ENCODE data around the gene RNF19B.

RNF19B gene

GRCh38 chr1:32898056-32898455, 66.6 kb downstream of the RNF19B start:
- Histone ChIP-seq H3K4me1 (ENCODE audit: control insufficient read depth in 1 of 2, insufficient read depth in 2 of 2, low read length in 2 of 2) (peaks cover 0 to 20% of the 10 kb centered on the region in 2 donors), H3K27me3 (ENCODE audit: low read depth, low read length) (no peaks in the 10 kb centered on the region), H3K9me3 (ENCODE audit: control insufficient read depth in 1 of 2, low read length in 2 of 2) (no peaks in the 10 kb centered on the region), H3K36me3 (ENCODE audit: control insufficient read depth in 1 of 2, insufficient read depth in 2 of 2, low read length in 2 of 2) (no peaks in the 10 kb centered on the region), H3K27ac (ENCODE audit: low read length) (no peak overlapping the region), H3K4me3 (ENCODE audit: low read depth in 1 of 2, low read length in 2 of 2) (no peak overlapping the region)

DNA sequence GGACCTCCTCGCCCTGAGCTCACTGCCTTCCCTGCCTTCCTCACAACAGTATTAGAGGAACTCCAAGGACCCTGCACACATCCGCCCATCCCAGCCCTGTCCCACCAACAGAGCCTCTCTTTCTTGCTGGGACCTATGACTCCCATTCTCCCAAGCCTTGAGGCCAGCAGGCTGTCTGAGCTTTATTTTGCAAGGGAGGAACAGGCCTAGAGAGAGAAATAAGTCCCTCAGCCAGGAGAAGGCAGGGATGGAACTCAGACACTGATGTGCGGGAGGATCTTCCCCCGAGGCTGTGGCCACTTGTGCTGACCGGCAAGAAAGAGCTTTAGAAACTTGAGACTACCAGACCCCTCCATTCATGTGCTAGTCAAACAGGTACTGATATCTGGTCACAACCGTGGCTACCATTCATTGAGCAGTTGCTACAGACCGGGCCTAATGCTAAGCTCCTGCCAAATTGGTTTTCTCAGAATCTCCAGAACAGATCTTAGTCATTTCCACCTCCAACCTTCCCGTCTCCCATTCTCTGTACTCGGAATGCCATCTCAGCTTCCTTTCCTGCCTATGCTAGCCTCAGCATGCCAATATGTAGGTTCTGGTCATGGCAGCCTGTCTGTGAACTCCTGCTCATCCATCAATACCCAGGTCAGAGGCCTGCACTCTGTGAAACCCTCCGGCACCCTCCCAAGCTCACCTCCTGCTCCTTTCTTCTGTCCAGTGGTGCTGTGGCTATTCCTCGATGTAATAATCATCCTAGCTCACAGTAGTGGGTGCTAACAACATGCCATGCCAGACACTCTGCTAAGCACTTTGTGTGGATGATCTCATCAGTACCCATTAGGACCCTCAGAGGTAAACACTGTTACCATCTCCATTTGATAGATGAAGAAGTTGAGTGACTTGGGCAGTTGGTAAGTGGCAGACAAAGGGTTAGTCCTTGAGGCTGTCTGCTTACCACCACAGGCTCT, 67.2 kb downstream of the RNF19B start:
- Histone ChIP-seq H3K27ac (ENCODE audit: low read length) (no peak overlapping the region), H3K27me3 (ENCODE audit: low read depth, low read length) (no peaks in the 10 kb centered on the region), H3K9me3 (ENCODE audit: control insufficient read depth in 1 of 2, low read length in 2 of 2) (no peaks in the 10 kb centered on the region), H3K36me3 (ENCODE audit: control insufficient read depth in 1 of 2, insufficient read depth in 2 of 2, low read length in 2 of 2) (no peaks in the 10 kb centered on the region), H3K4me3 (ENCODE audit: low read depth in 1 of 2, low read length in 2 of 2) (no peak overlapping the region), H3K4me1 (ENCODE audit: control insufficient read depth in 1 of 2, insufficient read depth in 2 of 2, low read length in 2 of 2) (peaks cover 0 to 27% of the 10 kb centered on the region in 2 donors)

DNA sequence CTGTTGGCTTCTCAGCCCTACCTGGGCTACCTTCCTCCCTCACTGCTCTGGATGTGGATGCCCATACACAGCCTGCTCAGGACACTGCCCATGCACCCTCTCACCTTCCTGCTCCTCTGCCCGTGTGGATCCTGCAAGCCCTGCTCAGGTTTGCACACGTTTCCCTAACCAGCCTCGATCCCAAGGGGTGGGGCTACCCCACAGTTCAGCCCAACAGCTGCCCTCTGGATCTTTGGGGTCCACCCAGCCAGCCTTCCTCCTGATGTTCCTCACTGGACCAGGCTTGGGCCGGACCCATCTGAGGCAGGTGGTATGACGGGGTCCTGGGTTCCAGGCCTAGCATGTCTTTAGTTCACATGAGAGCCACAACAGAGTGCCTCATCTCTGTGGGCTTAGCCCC, 68.2 kb downstream of the RNF19B start:
- Histone ChIP-seq H3K27me3 (ENCODE audit: low read depth, low read length) (no peaks in the 10 kb centered on the region), H3K4me3 (ENCODE audit: low read depth in 1 of 2, low read length in 2 of 2) (no peak overlapping the region), H3K27ac (ENCODE audit: low read length) (no peak overlapping the region), H3K36me3 (ENCODE audit: control insufficient read depth in 1 of 2, insufficient read depth in 2 of 2, low read length in 2 of 2) (no peaks in the 10 kb centered on the region), H3K9me3 (ENCODE audit: control insufficient read depth in 1 of 2, low read length in 2 of 2) (no peaks in the 10 kb centered on the region), H3K4me1 (ENCODE audit: control insufficient read depth in 1 of 2, insufficient read depth in 2 of 2, low read length in 2 of 2) (peaks cover 0 to 23% of the 10 kb centered on the region in 2 donors)

- no peak overlapping the region for H3K27ac ChIP-seq (ENCODE audit: low read length)
- peaks cover 0 to 22% of the 10 kb centered on the region in 2 donors for H3K4me1 ChIP-seq (ENCODE audit: control insufficient read depth in 1 of 2, insufficient read depth in 2 of 2, low read length in 2 of 2)
- no peaks in the 10 kb centered on the region for H3K36me3 ChIP-seq (ENCODE audit: control insufficient read depth in 1 of 2, insufficient read depth in 2 of 2, low read length in 2 of 2)
- H3K27me3 ChIP-seq (ENCODE audit: low read depth, low read length): peaks cover 4% of the 10 kb centered on the region
- no peaks in the 10 kb centered on the region for H3K9me3 ChIP-seq (ENCODE audit: control insufficient read depth in 1 of 2, low read length in 2 of 2)
- H3K4me3 ChIP-seq (ENCODE audit: low read depth in 1 of 2, low read length in 2 of 2): no peak overlapping the region
These were observed 69.0 kb downstream of the RNF19B start for GRCh38 chr1:32895325-32896215.

GRCh38 chr1:32894681-32895080, 69.9 kb downstream of the RNF19B start:
- H3K36me3 ChIP-seq (ENCODE audit: control insufficient read depth in 1 of 2, insufficient read depth in 2 of 2, low read length in 2 of 2): no peaks in the 10 kb centered on the region
- H3K27me3 ChIP-seq (ENCODE audit: low read depth, low read length): peaks cover 7% of the 10 kb centered on the region
- H3K4me1 ChIP-seq (ENCODE audit: control insufficient read depth in 1 of 2, insufficient read depth in 2 of 2, low read length in 2 of 2): peaks cover 0 to 17% of the 10 kb centered on the region in 2 donors
- no peak overlapping the region for H3K27ac ChIP-seq (ENCODE audit: low read length)
- no peak overlapping the region for H3K4me3 ChIP-seq (ENCODE audit: low read depth in 1 of 2, low read length in 2 of 2)
- H3K9me3 ChIP-seq (ENCODE audit: control insufficient read depth in 1 of 2, low read length in 2 of 2): no peaks in the 10 kb centered on the region

DNA sequence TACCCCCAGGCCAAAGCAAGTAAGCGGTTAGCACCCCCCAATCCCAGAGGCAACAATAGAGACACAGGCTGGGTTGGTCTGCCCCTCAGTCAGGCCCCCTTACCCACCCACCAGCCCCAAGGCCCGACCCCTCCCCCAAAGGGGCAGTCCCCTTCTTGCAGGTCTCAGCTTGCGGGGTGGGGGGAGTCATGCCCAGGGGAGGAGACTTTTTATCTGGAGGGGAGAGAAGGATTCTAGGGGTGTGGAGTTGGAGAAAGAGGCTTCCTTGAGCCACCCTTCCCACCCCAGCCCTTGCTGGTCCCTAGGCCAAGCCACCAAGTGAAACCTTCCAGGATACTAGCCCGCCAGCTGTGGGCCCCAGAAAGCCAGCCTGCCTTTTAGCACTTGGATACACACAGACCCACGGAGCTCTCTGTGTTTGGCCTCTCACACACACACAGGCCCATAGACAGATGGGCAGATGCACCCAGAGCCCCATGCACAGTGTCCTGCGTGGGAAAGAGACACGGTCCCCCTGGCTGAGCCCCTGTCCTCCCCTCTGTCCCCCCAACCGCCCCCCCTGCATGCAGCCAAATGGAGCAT, 70.5 kb downstream of the RNF19B start:
- peaks cover 0 to 17% of the 10 kb centered on the region in 2 donors for H3K4me1 ChIP-seq (ENCODE audit: control insufficient read depth in 1 of 2, insufficient read depth in 2 of 2, low read length in 2 of 2)
- H3K9me3 ChIP-seq (ENCODE audit: control insufficient read depth in 1 of 2, low read length in 2 of 2): no peaks in the 10 kb centered on the region
- peaks cover 7% of the 10 kb centered on the region for H3K27me3 ChIP-seq (ENCODE audit: low read depth, low read length)
- no peak overlapping the region for H3K27ac ChIP-seq (ENCODE audit: low read length)
- H3K4me3 ChIP-seq (ENCODE audit: low read depth in 1 of 2, low read length in 2 of 2): peak overlapping the region in 1 of 2 donors; percentile 53
- no peaks in the 10 kb centered on the region for H3K36me3 ChIP-seq (ENCODE audit: control insufficient read depth in 1 of 2, insufficient read depth in 2 of 2, low read length in 2 of 2)

DNA sequence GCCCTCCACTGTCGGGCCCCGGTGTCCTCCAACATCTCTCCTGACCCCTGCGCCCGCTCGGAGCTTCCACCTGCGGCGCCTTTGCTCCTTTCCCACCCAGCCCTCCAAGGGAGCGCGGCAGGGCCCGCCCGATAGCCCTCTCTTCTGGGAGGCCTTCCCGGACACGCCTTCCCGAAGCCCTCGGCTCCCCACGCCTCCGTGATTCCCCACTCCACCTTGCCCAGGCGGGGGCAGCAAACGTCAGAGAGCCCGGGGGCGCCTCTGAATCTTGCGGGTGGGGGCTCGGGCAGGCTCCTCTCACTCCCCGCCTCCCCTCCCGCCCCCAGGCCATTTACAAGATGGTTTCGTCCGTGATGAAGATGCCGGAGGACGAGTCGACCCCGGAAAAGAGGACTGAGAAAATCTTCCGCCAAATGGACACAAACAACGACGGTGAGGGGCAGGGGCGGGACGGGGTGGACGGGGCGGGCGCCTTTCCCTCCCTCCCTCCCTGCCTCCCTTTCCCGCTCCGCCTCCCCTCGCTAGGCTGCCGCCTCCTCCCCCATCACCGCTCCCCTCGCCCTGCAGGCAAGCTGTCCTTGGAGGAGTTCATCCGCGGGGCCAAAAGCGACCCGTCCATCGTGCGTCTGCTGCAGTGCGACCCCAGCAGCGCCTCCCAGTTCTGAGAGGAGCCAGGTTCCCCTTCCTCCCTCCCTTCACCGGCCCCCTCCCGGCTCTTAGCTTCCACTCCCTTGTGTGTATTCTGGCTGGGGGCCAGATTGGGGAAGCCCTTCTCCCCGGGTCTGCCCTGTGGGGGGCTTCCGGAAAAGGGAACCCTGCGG, 71.2 kb downstream of the RNF19B start:
- peak overlapping the region; percentile 21 to 53 for H3K4me3 ChIP-seq (ENCODE audit: low read depth in 1 of 2, low read length in 2 of 2)
- no peak overlapping the region for H3K27ac ChIP-seq (ENCODE audit: low read length)
- H3K27me3 ChIP-seq (ENCODE audit: low read depth, low read length): peaks cover 8% of the 10 kb centered on the region
- H3K36me3 ChIP-seq (ENCODE audit: control insufficient read depth in 1 of 2, insufficient read depth in 2 of 2, low read length in 2 of 2): no peaks in the 10 kb centered on the region
- H3K4me1 ChIP-seq (ENCODE audit: control insufficient read depth in 1 of 2, insufficient read depth in 2 of 2, low read length in 2 of 2): peaks cover 0 to 17% of the 10 kb centered on the region in 2 donors
- no peaks in the 10 kb centered on the region for H3K9me3 ChIP-seq (ENCODE audit: control insufficient read depth in 1 of 2, low read length in 2 of 2)

DNA sequence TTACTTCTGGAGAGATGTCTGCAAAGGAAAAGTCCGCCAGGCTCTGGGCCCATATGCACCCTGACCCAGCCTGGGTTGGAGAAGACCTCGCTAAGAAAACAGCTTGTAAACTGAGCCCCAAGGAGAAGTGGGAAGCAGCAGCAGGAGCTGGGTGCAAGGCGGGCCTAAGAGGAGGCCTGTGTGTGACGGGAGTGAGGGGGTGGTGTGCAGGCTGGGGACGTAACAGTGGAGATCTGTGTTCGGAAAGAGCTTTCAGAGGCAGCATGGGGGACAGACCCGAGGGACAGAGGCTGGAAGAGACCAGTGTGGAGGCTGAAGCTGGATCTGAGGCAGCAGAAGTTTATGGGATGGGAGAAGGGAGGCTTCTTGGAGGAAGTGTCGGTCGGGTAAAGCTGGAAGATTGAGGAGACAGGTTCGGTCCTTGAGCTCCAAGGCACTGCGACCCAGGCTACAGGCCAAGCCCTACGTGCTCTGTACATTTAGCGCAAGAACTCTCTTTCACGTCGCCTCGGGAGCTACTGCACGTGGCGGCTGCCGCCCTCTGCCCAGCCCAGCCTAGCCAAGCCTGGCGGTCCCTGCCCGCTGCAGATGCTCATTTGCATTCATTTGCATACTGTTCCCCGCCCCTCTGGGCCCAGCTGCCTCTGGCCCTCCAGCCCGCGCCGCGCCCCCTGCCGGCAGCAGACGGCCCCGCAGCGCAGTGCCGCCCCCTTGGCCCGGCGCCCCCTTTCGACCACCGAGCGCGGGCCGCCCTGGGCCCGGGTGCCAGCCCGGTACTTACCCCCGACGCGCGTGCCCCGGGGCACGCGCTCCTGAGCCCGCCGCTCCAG, 72.0 kb downstream of the RNF19B start:
- H3K27me3 ChIP-seq (ENCODE audit: low read depth, low read length): peaks cover 16% of the 10 kb centered on the region
- H3K4me3 ChIP-seq (ENCODE audit: low read depth in 1 of 2, low read length in 2 of 2): peak overlapping the region; percentile 21 to 53
- no peaks in the 10 kb centered on the region for H3K36me3 ChIP-seq (ENCODE audit: control insufficient read depth in 1 of 2, insufficient read depth in 2 of 2, low read length in 2 of 2)
- H3K9me3 ChIP-seq (ENCODE audit: control insufficient read depth in 1 of 2, low read length in 2 of 2): no peaks in the 10 kb centered on the region
- no peak overlapping the region for H3K27ac ChIP-seq (ENCODE audit: low read length)
- peaks cover 0 to 17% of the 10 kb centered on the region in 2 donors for H3K4me1 ChIP-seq (ENCODE audit: control insufficient read depth in 1 of 2, insufficient read depth in 2 of 2, low read length in 2 of 2)

DNA sequence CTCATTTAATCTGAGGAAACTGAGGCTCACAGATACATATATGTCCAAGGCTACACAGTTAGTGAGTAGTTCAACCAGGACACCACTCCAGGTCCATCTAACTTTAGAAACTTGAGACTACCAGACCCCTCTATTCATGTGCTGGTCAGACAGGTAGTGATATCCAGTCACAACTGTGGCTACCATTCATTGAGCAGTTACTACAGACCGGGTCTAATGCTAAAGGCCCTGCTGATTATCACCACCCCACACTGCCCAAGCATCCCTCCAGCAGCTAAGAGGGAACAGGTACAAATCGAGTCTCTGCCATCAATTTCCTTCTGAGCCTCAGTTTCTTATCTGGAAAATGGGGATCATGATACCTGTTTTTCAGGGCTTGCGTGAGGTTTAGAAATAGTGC, 73.0 kb downstream of the RNF19B start:
- Histone ChIP-seq H3K4me3 (ENCODE audit: low read depth in 1 of 2, low read length in 2 of 2) (no peak overlapping the region), H3K27ac (ENCODE audit: low read length) (no peak overlapping the region), H3K27me3 (ENCODE audit: low read depth, low read length) (peaks cover 25% of the 10 kb centered on the region), H3K36me3 (ENCODE audit: control insufficient read depth in 1 of 2, insufficient read depth in 2 of 2, low read length in 2 of 2) (no peaks in the 10 kb centered on the region), H3K9me3 (ENCODE audit: control insufficient read depth in 1 of 2, low read length in 2 of 2) (no peaks in the 10 kb centered on the region), H3K4me1 (ENCODE audit: control insufficient read depth in 1 of 2, insufficient read depth in 2 of 2, low read length in 2 of 2) (peaks cover 0 to 18% of the 10 kb centered on the region in 2 donors)

DNA sequence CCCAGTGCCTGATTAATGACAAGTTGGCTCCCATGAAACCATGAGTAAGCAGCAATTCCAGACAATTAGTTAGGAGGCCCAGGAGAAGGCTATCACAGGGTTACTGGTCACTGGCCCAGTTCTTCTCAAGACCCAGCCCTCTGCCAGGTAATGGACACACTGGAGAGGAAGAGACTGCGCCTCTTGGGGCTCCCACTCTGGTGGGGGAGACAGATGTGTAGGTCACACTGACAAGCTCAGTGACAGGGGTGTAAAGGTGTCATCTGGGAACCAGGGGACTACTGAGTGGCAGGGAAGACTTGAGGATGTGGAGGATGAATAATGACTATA, 73.4 kb downstream of the RNF19B start:
- Histone ChIP-seq H3K4me1 (ENCODE audit: control insufficient read depth in 1 of 2, insufficient read depth in 2 of 2, low read length in 2 of 2) (peaks cover 0 to 22% of the 10 kb centered on the region in 2 donors), H3K27me3 (ENCODE audit: low read depth, low read length) (peaks cover 25% of the 10 kb centered on the region), H3K9me3 (ENCODE audit: control insufficient read depth in 1 of 2, low read length in 2 of 2) (no peaks in the 10 kb centered on the region)

More for the DNA sequence above, 73.4 kb downstream of the RNF19B start:
- Histone ChIP-seq H3K36me3 (ENCODE audit: control insufficient read depth in 1 of 2, insufficient read depth in 2 of 2, low read length in 2 of 2) (no peaks in the 10 kb centered on the region), H3K4me3 (ENCODE audit: low read depth in 1 of 2, low read length in 2 of 2) (no peak overlapping the region), H3K27ac (ENCODE audit: low read length) (no peak overlapping the region)
